ENCODE results near the gene PAPLN.

DNA sequence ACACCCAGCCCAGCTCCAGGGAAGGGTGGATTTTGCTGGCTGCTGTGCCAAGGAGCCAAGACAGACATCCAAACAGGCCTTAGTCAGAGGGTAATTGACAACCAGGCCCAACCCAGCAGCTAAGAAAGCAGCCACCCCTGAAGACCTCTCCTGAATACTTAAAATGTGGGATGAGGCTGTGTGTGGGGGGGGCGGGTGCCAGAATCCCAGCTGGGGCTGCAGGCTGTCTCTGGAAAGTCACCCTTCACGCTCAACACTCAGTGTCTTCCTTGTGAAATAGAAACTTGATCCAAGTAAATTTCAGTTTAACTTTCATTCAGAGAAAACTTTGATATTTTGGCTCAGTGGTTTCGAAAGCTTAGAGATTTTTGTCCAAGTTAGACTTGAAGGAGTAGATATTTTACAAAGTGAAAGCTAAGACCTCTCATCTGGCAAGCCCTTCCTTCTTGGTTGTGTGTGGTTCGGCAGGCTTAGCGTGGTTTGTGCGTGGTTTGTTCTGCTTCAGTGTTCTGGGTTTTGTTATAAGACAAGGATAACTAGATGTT is 5.1 kb downstream of the PAPLN start:
- TF ChIP-seq, protein P1, sequence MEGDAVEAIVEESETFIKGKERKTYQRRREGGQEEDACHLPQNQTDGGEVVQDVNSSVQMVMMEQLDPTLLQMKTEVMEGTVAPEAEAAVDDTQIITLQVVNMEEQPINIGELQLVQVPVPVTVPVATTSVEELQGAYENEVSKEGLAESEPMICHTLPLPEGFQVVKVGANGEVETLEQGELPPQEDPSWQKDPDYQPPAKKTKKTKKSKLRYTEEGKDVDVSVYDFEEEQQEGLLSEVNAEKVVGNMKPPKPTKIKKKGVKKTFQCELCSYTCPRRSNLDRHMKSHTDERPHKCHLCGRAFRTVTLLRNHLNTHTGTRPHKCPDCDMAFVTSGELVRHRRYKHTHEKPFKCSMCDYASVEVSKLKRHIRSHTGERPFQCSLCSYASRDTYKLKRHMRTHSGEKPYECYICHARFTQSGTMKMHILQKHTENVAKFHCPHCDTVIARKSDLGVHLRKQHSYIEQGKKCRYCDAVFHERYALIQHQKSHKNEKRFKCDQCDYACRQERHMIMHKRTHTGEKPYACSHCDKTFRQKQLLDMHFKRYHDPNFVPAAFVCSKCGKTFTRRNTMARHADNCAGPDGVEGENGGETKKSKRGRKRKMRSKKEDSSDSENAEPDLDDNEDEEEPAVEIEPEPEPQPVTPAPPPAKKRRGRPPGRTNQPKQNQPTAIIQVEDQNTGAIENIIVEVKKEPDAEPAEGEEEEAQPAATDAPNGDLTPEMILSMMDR (IDR thresholded peaks at IDR 0.05; ENCODE audit: insufficient read depth, low read length), result no peak
- TF ChIP-seq GABPA (IDR thresholded peaks at IDR 0.05; ENCODE audit: low read depth) (no peak), POLR2AphosphoS5 (IDR thresholded peaks at IDR 0.05; ENCODE audit: low read depth) (no peak)
- TF ChIP-seq, protein P2, sequence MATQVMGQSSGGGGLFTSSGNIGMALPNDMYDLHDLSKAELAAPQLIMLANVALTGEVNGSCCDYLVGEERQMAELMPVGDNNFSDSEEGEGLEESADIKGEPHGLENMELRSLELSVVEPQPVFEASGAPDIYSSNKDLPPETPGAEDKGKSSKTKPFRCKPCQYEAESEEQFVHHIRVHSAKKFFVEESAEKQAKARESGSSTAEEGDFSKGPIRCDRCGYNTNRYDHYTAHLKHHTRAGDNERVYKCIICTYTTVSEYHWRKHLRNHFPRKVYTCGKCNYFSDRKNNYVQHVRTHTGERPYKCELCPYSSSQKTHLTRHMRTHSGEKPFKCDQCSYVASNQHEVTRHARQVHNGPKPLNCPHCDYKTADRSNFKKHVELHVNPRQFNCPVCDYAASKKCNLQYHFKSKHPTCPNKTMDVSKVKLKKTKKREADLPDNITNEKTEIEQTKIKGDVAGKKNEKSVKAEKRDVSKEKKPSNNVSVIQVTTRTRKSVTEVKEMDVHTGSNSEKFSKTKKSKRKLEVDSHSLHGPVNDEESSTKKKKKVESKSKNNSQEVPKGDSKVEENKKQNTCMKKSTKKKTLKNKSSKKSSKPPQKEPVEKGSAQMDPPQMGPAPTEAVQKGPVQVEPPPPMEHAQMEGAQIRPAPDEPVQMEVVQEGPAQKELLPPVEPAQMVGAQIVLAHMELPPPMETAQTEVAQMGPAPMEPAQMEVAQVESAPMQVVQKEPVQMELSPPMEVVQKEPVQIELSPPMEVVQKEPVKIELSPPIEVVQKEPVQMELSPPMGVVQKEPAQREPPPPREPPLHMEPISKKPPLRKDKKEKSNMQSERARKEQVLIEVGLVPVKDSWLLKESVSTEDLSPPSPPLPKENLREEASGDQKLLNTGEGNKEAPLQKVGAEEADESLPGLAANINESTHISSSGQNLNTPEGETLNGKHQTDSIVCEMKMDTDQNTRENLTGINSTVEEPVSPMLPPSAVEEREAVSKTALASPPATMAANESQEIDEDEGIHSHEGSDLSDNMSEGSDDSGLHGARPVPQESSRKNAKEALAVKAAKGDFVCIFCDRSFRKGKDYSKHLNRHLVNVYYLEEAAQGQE (IDR thresholded peaks at IDR 0.05; ENCODE audit: insufficient replicate concordance, low read depth), result no peak

Measured in HL-60 (cell line).